ENCODE measurements around the gene IGF2.

IGF2 gene

GRCh38 chr11:2096011-2096918 lies 42.9 kb downstream of the IGF2 start:
- no peaks in the 10 kb centered on the region for H3K4me1 ChIP-seq

GRCh38 chr11:2095542-2095941 lies 43.6 kb downstream of the IGF2 start:
- Histone ChIP-seq H3K27me3 (ENCODE audit: control insufficient read depth, insufficient read depth, low read length) (no peaks in the 10 kb centered on the region), H3K4me3 (ENCODE audit: low read depth, low read length) (no peak overlapping the region), H3K9ac (no peak overlapping the region), H3K4me2 (ENCODE audit: low read length) (no peak overlapping the region), H3K79me2 (no peaks in the 10 kb centered on the region), H3K9me3 (ENCODE audit: control insufficient read depth, low read length) (no peaks in the 10 kb centered on the region), H2AFZ (no peak overlapping the region), H3K4me1 (no peaks in the 10 kb centered on the region), H3K36me3 (ENCODE audit: control insufficient read depth, insufficient read depth, low read length) (no peaks in the 10 kb centered on the region), H3K27ac (no peak overlapping the region)
- no peak for TF ChIP-seq CTCF (IDR thresholded peaks at IDR 0.05)

More at GRCh38 chr11:2096011-2096918, 42.9 kb downstream of the IGF2 start:
- H3K9ac ChIP-seq, result no peak overlapping the region
- H3K27ac ChIP-seq, result no peak overlapping the region
- no peaks in the 10 kb centered on the region for H3K27me3 ChIP-seq (ENCODE audit: control insufficient read depth, insufficient read depth, low read length)
- H2AFZ ChIP-seq, result no peak overlapping the region
- H3K4me3 ChIP-seq (ENCODE audit: low read depth, low read length), result no peak overlapping the region
- no peaks in the 10 kb centered on the region for H3K79me2 ChIP-seq
- H3K9me3 ChIP-seq (ENCODE audit: control insufficient read depth, low read length), result no peaks in the 10 kb centered on the region
- H3K4me2 ChIP-seq (ENCODE audit: low read length), result no peak overlapping the region
- no peaks in the 10 kb centered on the region for H3K36me3 ChIP-seq (ENCODE audit: control insufficient read depth, insufficient read depth, low read length)
- no peak for TF ChIP-seq CTCF (IDR thresholded peaks at IDR 0.05)

GRCh38 chr11:2095198-2095520 lies 44.0 kb downstream of the IGF2 start:
- no peak overlapping the region for H3K4me3 ChIP-seq (ENCODE audit: low read depth, low read length)
- H3K27ac ChIP-seq, result no peak overlapping the region
- H3K4me2 ChIP-seq (ENCODE audit: low read length), result no peak overlapping the region
- H3K4me1 ChIP-seq, result no peaks in the 10 kb centered on the region
- no peaks in the 10 kb centered on the region for H3K9me3 ChIP-seq (ENCODE audit: control insufficient read depth, low read length)
- no peak overlapping the region for H3K9ac ChIP-seq
- no peak for TF ChIP-seq CTCF (IDR thresholded peaks at IDR 0.05)
- no peak overlapping the region for H2AFZ ChIP-seq
- no peaks in the 10 kb centered on the region for H3K36me3 ChIP-seq (ENCODE audit: control insufficient read depth, insufficient read depth, low read length)
- H3K27me3 ChIP-seq (ENCODE audit: control insufficient read depth, insufficient read depth, low read length), result no peaks in the 10 kb centered on the region
- no peaks in the 10 kb centered on the region for H3K79me2 ChIP-seq

GRCh38 chr11:2094354-2095197 lies 44.6 kb downstream of the IGF2 start:
- H3K9me3 ChIP-seq (ENCODE audit: control insufficient read depth, low read length), result no peaks in the 10 kb centered on the region
- H3K36me3 ChIP-seq (ENCODE audit: control insufficient read depth, insufficient read depth, low read length), result no peaks in the 10 kb centered on the region
- no peaks in the 10 kb centered on the region for H3K27me3 ChIP-seq (ENCODE audit: control insufficient read depth, insufficient read depth, low read length)
- H2AFZ ChIP-seq, result no peak overlapping the region
- no peak overlapping the region for H3K9ac ChIP-seq
- no peak for TF ChIP-seq CTCF (IDR thresholded peaks at IDR 0.05)
- H3K4me3 ChIP-seq (ENCODE audit: low read depth, low read length), result no peak overlapping the region
- H3K4me2 ChIP-seq (ENCODE audit: low read length), result no peak overlapping the region
- no peaks in the 10 kb centered on the region for H3K4me1 ChIP-seq
- H3K27ac ChIP-seq, result no peak overlapping the region
- H3K79me2 ChIP-seq, result no peaks in the 10 kb centered on the region

Measured in parathyroid adenoma (tissue), 2 donors.